Activated CD4-positive, alpha-beta T cell treated with anti-CD3 and anti-CD28 coated beads for 48 hours (primary cell): ENCODE data around the gene HMGCS1.
A peak's percentile ranks its signal among the peaks of the same experiment; 100 is the strongest.
"Not testable (repeated sequence)": the region's sequence is repeated elsewhere in the genome, so short reads cannot be mapped to it uniquely, and the experiment has no call there.

ENCODE experiments used
- DNase-seq: peaks from one replicate; pipeline ENCODE4 v3.0.0-alpha.2; 2020

Gene HMGCS1

DNA sequence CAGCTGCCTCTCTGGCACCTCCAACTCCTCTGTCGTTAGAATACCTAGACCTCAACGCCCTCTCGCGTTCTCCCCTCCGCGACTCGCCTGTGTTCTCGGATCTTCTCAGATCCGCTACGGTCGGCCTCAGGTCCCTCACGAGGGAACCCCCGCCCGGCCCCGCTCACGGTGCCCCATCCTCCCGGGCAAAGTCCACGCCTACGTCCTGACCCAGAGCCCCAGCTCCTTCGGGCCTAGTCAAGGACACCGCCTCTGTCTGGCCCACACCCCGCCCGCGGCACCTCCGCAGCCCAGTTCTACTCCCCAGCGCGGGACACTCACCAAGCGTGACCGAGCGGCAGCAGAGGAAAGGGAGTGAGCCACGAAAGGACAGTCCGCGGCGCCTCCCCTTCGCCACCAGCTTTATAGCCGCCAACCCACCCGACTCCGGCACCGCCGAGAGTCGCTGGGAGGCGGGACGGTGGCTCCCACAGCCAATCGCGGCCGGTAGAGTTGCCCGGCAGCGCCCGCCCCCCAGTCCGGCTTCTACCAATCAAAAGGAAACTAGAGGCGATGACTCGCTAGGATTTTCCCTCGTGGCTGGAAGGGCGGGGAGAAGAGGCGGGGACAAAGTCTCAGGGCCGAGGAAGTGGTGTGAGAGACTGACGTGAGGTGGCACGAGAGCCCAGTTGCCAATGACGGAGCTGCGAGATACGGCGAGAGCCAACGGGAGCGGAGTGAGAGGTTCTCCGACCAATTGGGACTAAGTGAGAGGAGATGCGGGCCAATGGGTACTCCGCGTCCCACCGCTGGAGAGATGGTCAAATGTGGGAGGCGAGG lies at the start of gene HMGCS1:
TSS of gene HMGCS1 (minus strand) at position 378 of the 819 bp plus-strand sequence. CDS start 14,447 bp downstream, outside the sequence.
- DNase-seq: peak; percentile 99

DNA sequence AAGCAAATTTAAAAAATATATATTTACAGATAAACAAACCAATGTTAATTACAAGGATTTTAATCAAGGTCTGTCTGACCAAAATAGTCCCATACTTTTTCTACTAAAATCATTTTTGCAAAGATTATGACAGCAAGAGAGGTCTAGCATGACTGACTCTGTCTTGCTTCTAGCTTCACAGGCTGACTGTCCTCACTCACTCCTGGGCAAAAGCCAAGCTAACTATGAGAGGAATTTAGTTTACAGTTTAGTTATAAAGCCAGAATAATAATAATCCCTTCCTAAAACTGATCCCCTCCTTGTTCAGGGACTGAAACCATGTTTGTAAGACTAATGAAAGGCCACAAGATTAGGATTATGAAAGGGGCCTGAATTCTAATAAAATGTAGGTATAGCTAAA lies 45.5 kb upstream of the HMGCS1 start:
- DNase-seq: no peak

DNA sequence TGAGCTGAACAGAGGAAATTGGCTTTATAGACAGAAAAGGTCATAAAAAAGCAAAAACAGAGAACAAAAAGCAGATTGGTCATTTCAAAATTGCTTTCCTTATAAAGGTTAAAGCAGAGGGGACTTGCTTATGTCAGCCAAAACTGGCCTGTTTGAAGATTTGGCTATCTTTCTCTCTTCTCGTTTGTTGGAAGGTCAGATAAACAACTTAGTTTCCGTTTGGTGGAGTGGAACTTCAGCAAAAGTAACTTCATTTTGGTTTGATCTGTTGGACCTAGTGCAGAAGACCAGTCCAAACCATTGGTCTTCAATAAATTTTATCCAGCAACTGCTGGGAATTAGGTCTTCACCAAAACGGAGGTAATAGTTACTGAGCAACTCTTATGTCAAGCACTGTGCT lies 45.1 kb upstream of the HMGCS1 start:
- no peak for DNase-seq

DNA sequence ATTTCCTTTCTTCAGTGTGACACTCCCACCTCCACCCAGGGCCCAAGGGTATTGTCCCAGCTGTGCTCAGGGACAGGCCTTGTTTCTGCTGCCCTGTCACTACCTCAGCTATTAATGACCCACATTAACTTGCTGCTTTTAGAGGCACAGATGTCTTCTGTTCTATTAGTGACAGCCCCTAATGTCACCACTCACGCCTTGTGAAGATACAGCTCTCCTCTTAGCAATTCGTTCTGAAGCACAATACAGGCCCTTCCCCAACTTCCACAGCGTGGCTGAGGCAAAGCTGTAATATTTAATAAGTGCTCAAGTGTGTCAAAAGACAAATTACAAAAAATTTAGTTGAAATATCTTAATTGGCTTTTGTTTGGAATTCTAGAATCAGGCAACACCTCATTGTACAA lies 44.7 kb upstream of the HMGCS1 start:
- no peak for DNase-seq

DNA sequence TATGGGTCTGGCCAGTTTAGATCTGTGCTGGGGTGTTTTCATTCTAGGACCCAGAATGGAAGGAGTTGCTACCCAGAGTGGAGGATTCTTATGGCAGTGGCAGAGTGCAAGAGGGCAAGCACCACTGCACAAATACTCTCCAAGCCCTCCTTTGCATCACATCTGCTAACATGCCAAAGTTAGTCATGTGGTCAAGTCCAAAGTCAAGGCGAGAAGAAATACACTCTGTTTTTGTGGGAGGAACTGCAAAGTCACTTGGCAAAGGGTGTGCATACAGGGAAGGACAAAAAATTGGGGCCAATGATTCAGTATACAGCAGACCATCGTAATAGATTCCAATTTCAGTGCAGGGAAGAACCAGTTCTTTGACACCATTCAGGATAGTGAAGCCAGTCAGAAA lies 43.9 kb upstream of the HMGCS1 start:
- DNase-seq: no peak

DNA sequence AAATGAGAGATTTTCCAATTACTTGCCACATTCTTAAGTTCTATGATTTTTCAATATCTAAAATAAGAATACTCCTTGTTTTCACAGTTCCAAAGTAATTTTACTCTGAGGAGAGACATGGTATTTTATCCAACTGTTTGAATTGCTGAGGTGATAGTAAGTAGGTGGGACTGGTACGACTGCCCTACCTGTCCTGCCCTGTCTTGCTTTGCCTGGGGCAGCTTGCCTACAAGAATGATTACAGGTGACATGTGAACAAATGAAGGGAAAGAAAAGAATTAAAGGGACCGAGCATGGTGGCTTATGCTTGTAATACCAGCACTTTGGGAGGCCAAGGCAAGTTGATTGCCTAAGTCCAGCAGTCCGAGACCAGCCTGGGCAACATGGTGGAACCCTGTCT lies 41.6 kb upstream of the HMGCS1 start:
- no peak for DNase-seq

DNA sequence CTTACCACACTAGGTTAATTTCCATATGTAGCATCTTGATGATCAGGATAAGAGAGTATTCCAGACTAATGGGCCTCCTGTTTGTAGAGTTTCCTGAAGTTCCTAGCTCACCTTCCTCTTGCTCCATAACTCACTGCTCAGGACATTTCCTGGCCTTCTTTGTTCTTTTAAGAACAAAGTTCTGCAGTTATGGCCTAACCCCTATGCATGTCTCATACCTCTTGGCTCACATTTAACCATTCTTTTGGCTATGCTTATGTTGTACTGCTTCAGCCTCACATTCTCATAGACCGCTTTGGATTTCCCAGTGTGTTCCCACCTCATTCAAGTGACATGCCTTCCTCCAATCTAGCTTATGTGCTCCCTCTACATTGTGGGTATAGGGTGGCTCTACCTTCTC lies 40.5 kb upstream of the HMGCS1 start:
- DNase-seq: no peak

DNA sequence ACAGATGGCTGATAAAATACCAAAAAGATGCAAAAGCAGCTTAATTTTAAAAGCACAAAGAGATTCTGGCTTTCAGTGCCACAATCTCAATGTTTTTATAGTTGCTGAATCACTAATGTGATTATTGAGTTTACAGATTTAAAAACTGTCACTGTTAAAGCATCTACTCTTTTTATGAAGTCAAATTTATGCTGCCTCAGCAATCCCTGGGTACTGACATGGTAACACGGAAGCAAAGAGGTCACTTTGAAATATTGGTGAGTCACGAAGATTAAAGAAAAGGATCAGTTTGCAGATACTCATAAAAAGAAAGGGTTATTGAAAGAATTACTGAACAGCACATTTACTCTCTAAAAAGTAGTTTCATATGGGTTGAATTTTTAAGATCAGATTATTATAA lies 39.7 kb upstream of the HMGCS1 start:
- no peak for DNase-seq

DNA sequence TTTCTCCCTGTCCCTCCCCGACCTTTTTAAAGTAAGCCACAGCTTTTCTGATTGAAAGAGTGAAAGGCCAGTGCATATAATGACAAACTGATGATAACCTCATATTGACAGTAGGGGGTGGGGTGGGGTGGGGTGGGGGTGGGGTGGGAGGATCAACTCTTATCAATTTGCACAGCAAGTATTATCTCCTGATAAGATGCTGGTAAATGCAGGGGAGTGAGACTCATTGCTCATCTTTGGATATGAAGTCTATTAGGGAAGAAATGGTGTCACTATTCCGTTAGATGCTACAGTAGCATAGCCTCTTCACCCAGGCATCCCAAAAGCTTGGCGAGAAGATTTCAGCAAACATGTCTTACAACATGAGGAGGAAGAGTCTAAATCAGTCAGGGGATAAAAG lies 38.9 kb upstream of the HMGCS1 start:
- no peak for DNase-seq

DNA sequence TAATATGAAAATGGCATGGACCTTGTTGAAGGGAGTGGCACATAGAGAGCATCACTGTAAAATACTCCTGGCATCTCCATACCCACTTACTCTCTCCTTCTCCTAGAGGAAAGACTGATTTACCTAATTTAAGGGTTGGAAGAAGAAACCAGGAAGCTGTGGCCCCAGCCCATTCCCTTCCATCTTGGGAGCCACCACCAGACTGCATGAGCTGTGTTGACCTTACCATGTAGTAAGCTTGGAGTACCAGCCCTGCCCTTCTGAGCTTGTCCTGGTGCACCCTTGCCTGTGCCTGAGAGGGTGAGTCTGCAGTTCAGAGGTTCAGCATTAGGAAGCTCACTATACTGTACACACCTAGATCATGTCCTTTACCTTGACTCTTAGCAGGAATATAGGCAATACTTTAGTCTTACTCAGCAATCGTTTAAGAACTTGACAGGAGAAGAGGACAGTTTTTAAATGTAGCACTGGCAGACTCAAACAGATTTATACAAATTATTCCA lies 35.7 kb upstream of the HMGCS1 start:
- DNase-seq: no peak

DNA sequence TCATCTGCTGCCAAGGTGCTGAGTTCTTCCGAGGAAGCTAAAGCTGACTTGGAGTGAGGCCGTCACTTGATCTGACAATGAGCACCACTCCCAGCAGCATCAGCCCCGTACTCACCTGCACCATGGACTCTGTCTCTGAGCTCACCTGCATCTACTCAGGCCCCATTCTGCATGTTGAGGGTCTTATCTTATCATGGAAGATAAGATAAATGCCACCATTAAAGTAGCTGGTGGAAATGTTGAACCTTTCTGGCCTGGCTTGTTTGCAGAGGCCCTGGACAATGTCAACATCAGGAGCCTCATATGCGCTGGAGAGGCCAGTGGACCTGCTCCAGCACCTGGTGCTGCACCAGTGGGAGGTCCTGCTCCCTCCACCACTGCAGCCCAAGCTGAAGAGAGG lies 35.0 kb upstream of the HMGCS1 start:
- no peak for DNase-seq

DNA sequence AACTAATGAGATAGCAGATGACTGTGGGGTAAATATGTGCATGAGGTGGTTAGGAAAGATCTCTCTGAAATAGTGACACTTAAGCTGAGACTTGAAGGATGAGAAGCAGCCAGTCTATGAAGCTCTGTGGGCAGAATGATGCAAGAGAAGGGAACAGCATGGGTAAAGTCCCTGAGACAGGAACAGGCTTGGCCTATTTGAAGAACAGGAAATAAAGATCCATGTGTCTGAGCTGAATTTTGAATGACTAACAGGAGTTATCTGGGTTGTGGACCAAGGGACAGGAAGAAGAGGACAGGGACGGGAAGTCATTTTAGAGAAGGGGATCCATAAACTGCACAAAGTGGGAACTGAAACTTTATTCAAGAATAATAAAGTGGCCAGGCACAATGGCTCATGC lies 25.6 kb upstream of the HMGCS1 start:
- no peak for DNase-seq

DNA sequence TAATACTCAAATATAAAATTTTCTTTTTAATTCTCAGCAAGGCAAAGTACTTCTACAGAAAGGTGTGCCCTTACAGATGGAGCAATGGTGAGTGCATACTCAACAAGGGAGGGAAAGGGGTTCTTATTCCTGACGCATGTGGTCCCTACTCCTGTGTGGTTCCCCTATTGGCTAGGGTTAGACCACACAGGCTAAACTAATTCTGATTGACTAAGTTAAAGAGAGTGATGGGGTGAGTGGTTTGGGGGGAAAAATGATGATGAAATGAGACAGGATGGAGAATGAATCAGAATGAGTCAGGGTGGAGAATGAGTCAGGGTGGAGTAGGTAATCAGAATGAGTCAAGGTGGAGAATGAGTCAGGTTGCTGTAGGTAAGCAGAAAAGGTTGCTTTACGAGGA lies 22.9 kb upstream of the HMGCS1 start:
- DNase-seq: peak; percentile 24

DNA sequence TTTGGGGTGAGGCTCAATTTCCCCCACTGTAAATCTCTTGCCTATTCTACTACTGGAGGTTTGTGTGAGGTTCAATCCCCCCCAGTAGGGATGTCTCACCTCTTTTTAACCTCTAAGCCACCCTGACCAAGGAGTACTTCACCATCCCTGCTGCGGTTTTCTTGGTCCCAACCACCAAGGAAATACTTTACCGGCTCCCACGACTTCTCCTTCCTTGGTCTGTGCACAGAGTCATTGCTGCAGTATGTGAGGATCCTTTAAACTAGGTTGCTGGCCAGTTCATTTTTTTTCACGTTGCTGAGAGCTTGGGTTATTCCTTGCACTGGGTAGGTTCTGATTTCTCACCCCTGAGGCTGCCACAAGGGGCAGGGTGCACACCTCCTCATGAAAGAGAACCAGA lies 22.5 kb upstream of the HMGCS1 start:
- no peak for DNase-seq

DNA sequence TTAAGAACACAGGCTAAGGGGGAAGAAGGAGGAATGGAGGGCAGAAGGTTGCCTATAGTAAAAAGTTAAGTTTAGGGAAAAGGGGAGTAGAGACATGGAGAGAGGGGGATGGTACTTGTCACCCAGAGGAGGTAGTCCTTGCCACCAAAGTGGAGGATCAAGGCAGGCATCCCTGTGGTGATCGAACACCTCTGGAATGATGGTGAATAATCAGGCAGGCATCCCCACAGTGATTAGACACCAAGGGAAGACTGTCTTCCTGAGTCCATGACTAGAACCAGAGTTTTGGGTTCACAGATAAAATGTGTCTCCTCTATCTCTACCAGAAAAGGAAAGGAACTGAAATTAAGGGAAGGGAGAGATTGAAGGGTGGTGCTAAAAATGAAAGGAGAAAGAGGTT lies 19.2 kb upstream of the HMGCS1 start:
- DNase-seq: no peak

DNA sequence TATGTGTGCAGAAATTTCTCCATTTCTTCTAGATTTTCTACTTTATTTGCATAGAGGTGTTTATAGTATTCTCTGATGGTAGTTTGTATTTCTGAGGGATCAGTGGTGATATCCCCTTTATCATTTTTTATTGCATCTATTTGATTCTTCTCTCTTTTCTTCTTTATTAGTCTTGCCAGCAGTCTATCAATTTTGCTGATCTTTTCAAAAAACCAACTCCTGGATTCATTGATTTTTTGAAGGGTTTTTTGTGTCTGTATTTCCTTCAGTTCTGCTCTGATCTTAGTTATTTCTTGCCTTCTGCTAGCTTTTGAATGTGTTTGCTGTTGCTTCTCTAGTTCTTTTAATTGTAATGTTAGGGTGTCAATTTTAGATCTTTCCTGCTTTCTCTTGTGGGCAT lies 12.4 kb upstream of the HMGCS1 start:
- DNase-seq: not testable (repeated sequence)

DNA sequence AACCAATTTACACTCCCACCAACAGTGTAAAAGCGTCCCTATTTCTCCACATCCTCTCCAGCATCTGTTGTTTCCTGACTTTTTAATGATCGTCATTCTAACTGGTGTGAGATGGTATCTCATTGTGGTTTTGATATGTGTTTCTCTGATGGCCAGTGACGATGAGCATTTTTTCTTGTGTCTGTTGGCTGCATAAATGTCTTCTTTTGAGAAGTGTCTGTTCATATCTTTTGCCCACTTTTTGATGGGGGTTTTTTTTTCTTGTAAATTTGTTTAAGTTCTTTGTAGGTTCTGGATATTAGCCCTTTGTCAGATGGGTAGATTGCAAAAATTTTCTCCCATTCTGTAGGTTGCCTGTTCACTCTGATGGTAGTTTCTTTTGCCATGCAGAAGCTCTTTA lies 10.3 kb upstream of the HMGCS1 start:
- not testable (repeated sequence) for DNase-seq

DNA sequence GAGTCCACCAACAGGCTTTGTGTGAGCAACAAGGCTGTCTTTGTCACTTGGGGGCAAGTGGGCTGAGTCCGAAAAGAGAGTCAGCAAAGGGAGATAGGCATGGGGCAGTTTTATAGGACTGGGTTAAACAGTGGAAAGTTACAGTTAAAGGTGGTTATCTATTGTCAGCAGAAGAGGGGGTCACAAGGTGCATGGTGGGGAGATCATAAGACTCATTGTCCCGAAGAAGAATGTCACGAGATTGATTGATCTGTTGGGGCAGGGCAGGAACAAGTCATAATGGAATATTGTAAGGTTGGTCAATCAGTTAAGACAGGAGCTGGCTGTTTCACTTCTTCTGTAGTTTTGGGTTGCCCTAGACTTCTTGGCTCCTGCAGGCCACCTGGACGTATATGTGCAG lies 7.6 kb upstream of the HMGCS1 start:
- no peak for DNase-seq

DNA sequence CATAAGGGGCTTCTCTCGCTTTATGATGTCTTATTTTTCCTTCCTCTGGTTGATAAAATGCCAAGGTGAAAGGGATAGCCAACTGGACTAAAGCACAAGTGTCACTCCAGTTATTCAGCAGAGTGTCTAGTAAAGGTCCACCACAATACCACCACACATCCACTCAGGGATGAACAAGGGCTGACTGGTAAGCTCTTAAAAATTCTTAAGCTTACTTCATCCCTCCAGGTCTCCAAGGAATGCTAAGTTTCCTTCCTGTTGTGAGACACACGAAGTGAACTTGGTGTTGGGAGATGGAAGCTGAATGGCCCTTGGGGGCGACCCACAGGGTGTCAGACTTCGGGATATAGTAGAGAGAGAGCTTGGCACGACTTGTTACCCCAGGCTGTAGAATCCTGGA lies 3.2 kb upstream of the HMGCS1 start:
- DNase-seq: no peak

DNA sequence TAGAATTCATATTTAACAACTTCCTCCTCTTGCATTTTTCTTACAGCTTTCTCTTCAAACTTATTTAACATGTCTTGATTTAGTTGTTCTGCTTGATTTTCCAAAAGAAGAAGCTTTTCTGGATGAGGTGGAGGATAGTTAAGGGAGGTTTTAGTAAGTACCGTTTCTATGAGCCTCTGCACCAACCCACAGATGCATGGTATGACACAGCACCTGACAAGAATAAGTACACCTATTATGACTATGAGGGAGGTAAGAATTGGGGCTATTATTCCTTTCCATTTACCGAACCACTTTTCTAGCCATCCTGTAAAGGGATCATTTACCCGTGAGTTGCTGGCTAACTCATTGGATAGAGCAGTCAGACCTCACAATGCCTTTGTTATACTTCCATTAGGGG lies 2.5 kb upstream of the HMGCS1 start:
- peak; percentile 59 for DNase-seq

DNA sequence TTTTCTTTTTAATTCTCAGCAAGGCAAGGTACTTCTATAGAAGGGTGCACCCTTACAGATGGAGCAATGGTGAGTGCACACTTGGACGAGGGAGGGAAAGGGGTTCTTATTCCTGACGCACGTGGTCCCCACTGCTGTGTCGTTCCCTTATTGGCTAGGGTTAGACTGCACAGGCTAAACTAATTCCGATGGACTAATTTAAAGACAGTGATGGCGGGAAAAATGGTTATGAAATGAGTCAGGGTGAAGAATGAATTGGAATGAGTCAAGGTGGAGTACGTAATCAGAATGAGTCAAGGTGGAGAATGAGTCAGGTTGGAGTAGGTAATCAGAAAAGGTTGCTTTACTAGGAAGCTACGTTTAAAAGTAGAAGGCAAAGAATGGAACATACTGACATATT lies 2.1 kb upstream of the HMGCS1 start:
- DNase-seq: peak; percentile 56

DNA sequence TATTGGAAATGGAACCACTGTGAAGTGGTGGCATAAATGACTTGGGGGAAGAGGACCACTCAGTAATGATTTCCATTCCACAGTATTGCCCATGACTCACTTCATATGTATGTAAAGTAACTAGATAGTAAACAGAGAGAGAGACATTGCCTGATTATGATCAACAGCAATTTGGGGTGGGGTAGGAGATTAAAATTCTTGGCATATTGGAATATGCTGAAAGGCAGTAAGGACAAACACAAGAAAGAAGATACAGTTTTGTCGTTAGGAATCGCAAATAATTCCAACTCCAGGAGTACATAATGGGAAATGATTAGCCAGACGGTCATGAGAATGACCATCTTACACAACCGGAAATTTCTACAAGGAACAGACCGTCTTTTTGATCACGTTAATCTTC lies 1.5 kb upstream of the HMGCS1 start:
- no peak for DNase-seq

DNA sequence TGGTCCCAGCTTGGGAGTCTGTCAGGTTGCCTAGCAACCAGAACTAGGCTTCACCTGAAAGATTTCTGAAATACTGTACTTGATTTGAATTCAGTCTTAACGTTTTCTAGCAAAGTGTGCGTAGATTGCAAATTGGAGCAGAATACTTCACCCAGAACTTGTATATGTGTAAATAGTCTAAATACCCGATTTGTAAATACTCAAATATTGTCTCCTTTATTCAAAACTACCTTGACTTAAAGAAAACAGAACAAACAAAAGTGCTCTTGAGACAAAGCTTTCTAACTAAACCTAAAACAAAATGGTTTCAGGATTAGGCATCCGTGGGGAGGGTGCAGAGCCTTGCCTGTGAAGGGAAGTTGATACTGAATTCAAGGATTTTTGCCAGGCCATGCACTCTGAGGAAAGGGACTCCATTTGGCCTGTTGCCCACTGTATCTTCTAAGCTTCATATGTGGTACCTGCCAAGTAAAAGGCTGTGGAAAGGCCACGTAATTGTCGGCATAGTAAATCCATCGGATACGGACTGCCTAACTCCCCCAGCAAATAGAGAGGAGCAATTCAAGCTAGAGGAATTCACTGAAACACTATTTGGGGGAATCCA lies 744 bp upstream of the HMGCS1 start:
- DNase-seq: peak; percentile 21

DNA sequence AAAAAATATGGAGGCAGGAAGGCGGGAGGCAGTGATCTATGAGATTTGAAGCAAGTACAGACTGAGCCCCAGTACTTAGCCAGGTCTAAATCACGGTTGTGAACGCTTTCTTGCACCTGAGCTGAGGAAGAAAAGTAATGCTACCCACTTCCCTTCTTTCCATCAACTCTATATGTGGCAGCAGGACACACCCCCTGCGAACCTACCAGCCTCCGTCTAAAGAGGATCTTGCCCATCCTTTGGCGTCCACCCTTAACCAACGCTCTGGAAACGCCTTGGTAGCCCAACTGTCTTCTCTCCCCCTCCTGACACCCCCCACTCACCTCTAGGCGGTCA lies 545 bp downstream of the HMGCS1 start:
- no peak for DNase-seq
